GM21786 (cell line): ENCODE measurements around the gene MOCS2.

ENCODE experiments used
- ATAC-seq: cut with Tn5 transposase; IDR thresholded peaks from one replicate; pipeline ENCODE4 v1.9.1; 2021; ENCODE audit not compliant: unreplicated experiment

The MOCS2 gene

DNA sequence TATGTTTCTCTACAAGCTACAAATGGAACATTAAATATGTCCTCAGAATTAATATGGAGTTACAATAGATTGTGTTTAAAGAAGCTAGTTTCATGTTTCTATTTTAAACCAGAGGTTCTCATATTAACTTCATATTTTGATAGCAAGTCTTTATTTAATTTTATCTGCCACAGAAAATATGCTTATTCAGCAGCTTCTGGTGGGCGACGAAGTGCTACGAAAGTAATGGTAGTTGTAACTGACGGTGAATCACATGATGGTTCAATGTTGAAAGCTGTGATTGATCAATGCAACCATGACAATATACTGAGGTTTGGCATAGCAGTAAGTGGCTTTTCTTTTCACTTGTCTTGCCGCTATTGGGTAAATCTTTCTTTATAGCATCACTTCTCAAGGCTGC lies 54.2 kb downstream of the MOCS2 start:
- ATAC-seq = no peak

DNA sequence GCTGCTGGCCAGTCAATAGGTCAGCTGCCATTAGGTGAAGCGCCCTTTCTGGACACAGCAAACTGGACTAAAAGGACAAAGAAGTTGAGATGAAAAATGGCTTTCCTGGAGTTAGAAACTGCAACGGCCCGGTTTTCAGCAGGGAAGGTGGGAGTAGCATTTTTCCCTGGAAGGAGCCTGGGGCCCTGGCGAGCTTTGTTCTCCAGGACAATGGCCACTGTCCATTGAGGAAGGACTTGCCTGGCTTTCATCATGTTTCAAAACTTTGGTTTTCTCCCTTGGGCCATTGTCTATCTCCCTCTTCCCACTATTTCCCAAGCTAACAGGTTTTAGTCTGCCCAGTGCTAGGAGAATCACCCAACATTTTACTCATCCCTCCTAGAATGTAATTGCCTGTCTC lies 56.2 kb downstream of the MOCS2 start:
- ATAC-seq = no peak

DNA sequence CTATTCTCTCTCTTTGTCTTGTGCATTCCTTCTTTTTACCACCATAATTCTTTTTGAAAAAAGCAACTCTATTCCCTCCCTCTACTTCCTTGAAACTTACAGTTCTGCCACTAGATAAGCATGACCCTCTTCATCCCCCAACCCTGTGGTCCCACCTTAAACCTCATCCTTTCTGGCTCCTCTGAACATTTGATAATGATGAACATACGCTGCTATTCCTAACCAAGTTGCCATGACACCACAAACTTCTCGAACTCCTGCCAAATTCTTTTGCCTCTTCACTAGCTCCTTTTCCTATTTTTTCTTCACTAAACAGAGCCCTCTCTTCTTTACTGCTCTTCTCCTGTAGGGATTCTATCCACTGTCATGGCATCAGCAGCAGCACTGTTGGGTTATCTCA lies 57.1 kb downstream of the MOCS2 start:
- no peak for ATAC-seq

DNA sequence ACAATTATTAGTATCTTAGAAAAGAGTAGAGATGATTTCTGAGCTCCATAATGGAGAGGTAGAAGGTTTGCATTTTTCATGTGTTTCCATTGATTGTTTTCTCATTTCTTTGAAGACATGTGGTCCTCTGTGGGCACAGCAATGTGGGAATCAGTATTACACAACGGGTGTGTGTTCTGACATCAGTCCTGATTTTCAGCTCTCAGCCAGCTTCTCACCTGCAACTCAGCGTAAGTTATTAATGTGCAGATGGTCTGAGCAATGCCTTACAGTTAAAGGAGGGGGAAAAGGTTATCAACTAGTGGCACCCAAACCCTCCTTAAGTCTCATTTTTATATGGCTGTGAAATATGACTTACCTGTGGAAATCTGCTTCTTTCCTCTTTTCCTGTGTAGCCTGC lies 61.3 kb downstream of the MOCS2 start:
- ATAC-seq = no peak
